H1 (cell line): ENCODE results near the gene RIN3. TPM values are rescaled to one million over a fixed set of nuclear protein-coding genes. Genes with fewer than 3 reads are reported as not detected.

Source experiments
- CTCF ChIA-PET: fragments of 300-600 bp; sonication (Branson Sonifier 250); formaldehyde crosslinking; loops from one replicate; lab custom pipeline; 2021; ENCODE audit not compliant: partially characterized antibody; lab: Charles Lee
- POLR2A ChIA-PET: fragments of 300-600 bp; sonication (Branson Sonifier 250); formaldehyde crosslinking; loops from one replicate; lab custom pipeline; 2021; ENCODE audit warnings: inconsistent platforms; ENCODE audit not compliant: partially characterized antibody; lab: Charles Lee
- DNase-seq, 2 experiments: peaks; one replicate each; pipeline versions ENCODE4 v3.0.0 to v3.0.0-alpha.2; 2010 to 2022; ENCODE audit warnings: low spot score in 2 of 2, low read depth in 1 of 2, mixed read lengths in 1 of 2
- FAIRE-seq: peaks from 2 replicates; lab custom pipeline; 2011; peaks lifted over from hg19 to GRCh38; lab: Jason Lieb, UNC
- H2AFZ ChIP-seq: 2 replicates; pipeline ENCODE4 v1.8.1; 2012; ENCODE audit warnings: low read length, inconsistent platforms
- H2AK5ac ChIP-seq: 2 replicates; pipeline ENCODE4 v1.6.1; 2013; ENCODE audit warnings: low read depth, low read length
- H2BK120ac ChIP-seq: replicated peaks from 2 replicates; pipeline ENCODE3; 2013; ENCODE audit warnings: low read depth, low read length, inconsistent platforms
- H2BK12ac ChIP-seq: 2 replicates; pipeline ENCODE4 v1.6.1; 2013; ENCODE audit warnings: low read depth, low read length
- H2BK15ac ChIP-seq: 2 replicates; pipeline ENCODE4 v1.6.1; 2013; ENCODE audit warnings: low read length
- H2BK20ac ChIP-seq: 2 replicates; pipeline ENCODE4 v1.6.1; 2013; ENCODE audit warnings: low read length
- H2BK5ac ChIP-seq: 2 replicates; pipeline ENCODE4 v1.6.1; 2013; ENCODE audit warnings: low read depth, low read length
- H3K14ac ChIP-seq: 2 replicates; pipeline ENCODE4 v1.6.1; 2013; ENCODE audit warnings: inconsistent platforms; ENCODE audit not compliant: insufficient read length
- H3K18ac ChIP-seq: 2 replicates; pipeline ENCODE4 v1.6.1; 2013; ENCODE audit warnings: low read length; ENCODE audit errors: extremely low read depth
- H3K23ac ChIP-seq: 2 replicates; pipeline ENCODE4 v1.6.1; 2013; ENCODE audit warnings: inconsistent platforms; ENCODE audit not compliant: insufficient read length
- H3K23me2 ChIP-seq: 2 replicates; pipeline ENCODE4 v1.6.1; 2013; ENCODE audit warnings: low read depth, low read length
- H3K27ac ChIP-seq: 2 replicates; pipeline ENCODE4 v1.6.1; 2011; ENCODE audit warnings: low read depth, low read length, inconsistent platforms
- H3K27me3 ChIP-seq, 4 experiments: replicated peaks in 1 of 4; 1 replicate in 1 of 4; 2 replicates in 3 of 4; pipeline versions ENCODE4 v1.6.1 to v1.8.1; 2011 to 2013; ENCODE audit warnings: low read length in 3 of 4, mild to moderate bottlenecking in 3 of 4, inconsistent platforms in 2 of 4, mixed read lengths in 2 of 4, moderate library complexity in 1 of 4; ENCODE audit not compliant: control insufficient read depth in 3 of 4, insufficient read depth in 3 of 4; ENCODE audit errors: extremely low read depth in 1 of 4
- H3K36me3 ChIP-seq, 4 experiments: 2 replicates each; pipeline versions ENCODE4 v1.6.1 to v1.8.1; 2011 to 2013; ENCODE audit warnings: mild to moderate bottlenecking in 4 of 4, low read length in 3 of 4, moderate library complexity in 2 of 4, control low read depth in 1 of 4, inconsistent platforms in 1 of 4; ENCODE audit not compliant: insufficient read depth in 4 of 4, control insufficient read depth in 2 of 4
- H3K4ac ChIP-seq: replicated peaks from 2 replicates; pipeline ENCODE3; 2013; ENCODE audit warnings: low read length, low read depth, mixed read lengths, inconsistent platforms; ENCODE audit not compliant: insufficient read length
- H3K4me1 ChIP-seq, 4 experiments: replicated peaks in 1 of 4; 1 replicate in 1 of 4; 2 replicates in 3 of 4; pipeline versions ENCODE4 v1.6.1 to v1.8.1; 2011 to 2013; ENCODE audit warnings: low read length in 3 of 4, inconsistent platforms in 2 of 4, mixed read lengths in 1 of 4; ENCODE audit not compliant: insufficient read depth in 4 of 4, control insufficient read depth in 3 of 4
- H3K4me2 ChIP-seq, 2 experiments: 2 replicates each; pipeline versions ENCODE4 v1.6.1 to v1.8.1; 2011 to 2013; ENCODE audit warnings: low read depth in 2 of 2, low read length in 2 of 2, control low read depth in 1 of 2, inconsistent platforms in 1 of 2, mild to moderate bottlenecking in 1 of 2; ENCODE audit not compliant: insufficient read depth in 1 of 2
- H3K4me3 ChIP-seq, 4 experiments: fragments of 200-600, 300-600 bp in 1 of 4; sonication (generic), shearing (Covaris generic), sonication (Bioruptor Twin) in 1 of 4; 2 replicates each; pipeline versions ENCODE4 v1.5.1 to v1.8.1; 2011 to 2016; ENCODE audit warnings: low read length in 4 of 4, low read depth in 3 of 4, control low read depth in 2 of 4, inconsistent platforms in 2 of 4, mild to moderate bottlenecking in 2 of 4, mixed read lengths in 1 of 4, moderate library complexity in 1 of 4; ENCODE audit not compliant: insufficient read depth in 2 of 4; ENCODE audit errors: extremely low read depth in 1 of 4
- H3K56ac ChIP-seq: replicated peaks from 2 replicates; pipeline ENCODE3; 2013; ENCODE audit warnings: low read depth, mild to moderate bottlenecking, mixed read lengths, low read length, inconsistent platforms; ENCODE audit not compliant: insufficient read length
- H3K79me1 ChIP-seq: 2 replicates; pipeline ENCODE4 v1.6.1; 2013; ENCODE audit warnings: low read depth, low read length, control low read depth
- H3K79me2 ChIP-seq, 2 experiments: 2 replicates each; pipeline versions ENCODE4 v1.6.1 to v1.8.1; 2012 to 2013; ENCODE audit warnings: low read length in 2 of 2, mild to moderate bottlenecking in 2 of 2, inconsistent platforms in 1 of 2; ENCODE audit not compliant: insufficient read depth in 2 of 2, control insufficient read depth in 1 of 2
- H3K9ac ChIP-seq, 4 experiments: replicated peaks in 1 of 4; 1 replicate in 1 of 4; 2 replicates in 3 of 4; pipeline versions ENCODE4 v1.6.1 to v1.8.1; 2011 to 2013; ENCODE audit warnings: low read depth in 3 of 4, low read length in 3 of 4, control low read depth in 2 of 4, mild to moderate bottlenecking in 2 of 4, moderate library complexity in 2 of 4, inconsistent platforms in 1 of 4; ENCODE audit errors: extremely low read depth in 1 of 4
- H3K9me3 ChIP-seq, 2 experiments: 2 replicates each; pipeline versions ENCODE4 v1.6.1 to v1.8.1; 2012 to 2013; ENCODE audit warnings: mild to moderate bottlenecking in 2 of 2, moderate library complexity in 2 of 2, control low read depth in 1 of 2, inconsistent platforms in 1 of 2, low read depth in 1 of 2, low read length in 1 of 2, mixed read lengths in 1 of 2; ENCODE audit not compliant: insufficient read depth in 2 of 2
- H4K20me1 ChIP-seq, 2 experiments: replicated peaks in 1 of 2; 2 replicates each; pipeline versions ENCODE3 to v1.8.1; 2011 to 2013; ENCODE audit warnings: inconsistent platforms in 2 of 2, low read length in 2 of 2, mild to moderate bottlenecking in 1 of 2; ENCODE audit not compliant: insufficient read depth in 2 of 2, control insufficient read depth in 1 of 2
- H4K5ac ChIP-seq: 2 replicates; pipeline ENCODE4 v1.6.1; 2013; ENCODE audit warnings: low read length, low read depth, mixed read lengths, inconsistent platforms; ENCODE audit not compliant: insufficient read length
- H4K8ac ChIP-seq: 2 replicates; pipeline ENCODE4 v1.8.0; 2013; ENCODE audit warnings: mild to moderate bottlenecking, moderate library complexity, low read length, inconsistent platforms; ENCODE audit not compliant: insufficient read depth; ENCODE audit errors: extremely low read depth
- H4K91ac ChIP-seq: replicated peaks from 2 replicates; pipeline ENCODE3; 2013; ENCODE audit warnings: low read length, mixed read lengths, inconsistent platforms; ENCODE audit not compliant: insufficient read length
- BRCA1 ChIP-seq: IDR thresholded peaks from 2 replicates; pipeline ENCODE4 v1.6.1; 2012; ENCODE audit warnings: low read depth, low read length, improper control_type of control experiment
- WGBS, 2 experiments: shearing (Covaris generic) in 1 of 2; methylation state at CpG; one replicate each; pipeline versions ENCODE4 v1.1.6 to v1.1.7; 2013 to 2015; ENCODE audit warnings: low lambda C conversion rate in 2 of 2, mixed read lengths in 2 of 2, inconsistent platforms in 1 of 2, low coverage in 1 of 2, missing lambda C conversion rate in 1 of 2; ENCODE audit not compliant: insufficient replicate concordance in 2 of 2, insufficient coverage in 1 of 2, insufficient read length in 1 of 2; ENCODE audit errors: extremely low coverage in 1 of 2, missing lambda C conversion rate in 1 of 2; 5-methylcytosine and 5-hydroxymethylcytosine counted together
- polyA plus RNA-seq, 7 experiments: library from polyadenylated mRNA; depleted of rRNA in 3 of 7; stranded (reverse) in 5 of 7; unstranded in 2 of 7; fragments of >200 nt in 5 of 7; fragments of 200-250 nt in 2 of 7; gene quantifications; 1 replicate in 5 of 7; 2 replicates in 1 of 7; 4 replicates in 1 of 7; pipeline versions ENCODE4 v1.2.1 to v1.2.3, GENCODE V29; 2011 to 2013; ENCODE audit warnings: missing spikeins in 2 of 7, mixed read lengths in 2 of 7
- total RNA-seq: library from RNA; stranded (reverse); fragmentation: NEBNext Ultra II Directional; extraction: Animal tissue kit (Norgen Biotek cat#: 25700); gene quantifications from 2 replicates; pipeline ENCODE4 v1.2.1, GENCODE V29; 2021

RIN3 gene
- total and polyA plus RNA-seq, 2 of the 8 experiments (the other 6 are each of a cell fraction or from before 2014, with no cell fraction given) = 0.59 to 1.5 TPM

DNA sequence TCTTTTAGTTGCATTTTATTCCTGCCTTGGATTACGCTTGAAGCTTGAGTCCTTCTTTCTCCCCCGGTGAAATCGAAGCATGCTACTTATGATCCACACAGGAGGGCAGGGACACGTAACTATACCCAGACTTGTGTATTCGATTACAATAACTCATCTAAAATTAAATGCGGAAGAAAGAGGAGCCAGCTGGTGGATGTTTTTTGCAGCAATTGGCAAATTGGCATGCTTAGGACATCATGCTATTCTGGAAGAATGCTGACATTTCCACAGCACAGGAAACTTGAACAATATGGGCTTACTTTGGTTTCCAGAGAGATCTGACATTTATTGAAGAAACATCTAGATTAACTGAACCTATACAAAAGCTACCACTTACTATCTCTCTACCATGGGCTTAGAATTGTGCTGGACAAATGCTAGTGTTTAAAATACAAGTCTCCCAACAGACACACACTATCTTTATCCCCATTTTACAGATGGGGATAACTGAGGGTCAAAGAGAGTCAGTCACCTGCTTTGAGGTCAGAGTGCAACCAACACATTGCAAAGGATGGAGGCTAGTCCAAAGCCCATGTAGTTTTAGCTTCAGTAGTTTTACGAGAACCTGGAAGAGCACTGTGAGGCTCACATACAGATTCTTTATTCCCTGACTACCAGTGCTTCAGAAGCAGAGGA lies 198.5 kb downstream of the RIN3 start:
- no peak overlapping the region for H3K23ac ChIP-seq
- no peaks in the 10 kb centered on the region for H3K27me3 ChIP-seq
- no peak for TF ChIP-seq BRCA1
- TF ChIP-seq, all 59 proteins: peak for 0
- Histone ChIP-seq H3K56ac (no peak overlapping the region), H3K4me2 (no peak overlapping the region), H3K79me1 (no peaks in the 10 kb centered on the region), H3K14ac (no peak overlapping the region), H3K79me2 (no peaks in the 10 kb centered on the region), H3K27ac (no peak overlapping the region), H3K18ac (no peak overlapping the region), H4K5ac (no peak overlapping the region), H2AFZ (no peak overlapping the region), H3K4ac (no peak overlapping the region), H2BK12ac (no peak overlapping the region), H2BK15ac (no peak overlapping the region), H4K20me1 (no peaks in the 10 kb centered on the region), H4K91ac (no peak overlapping the region), H4K8ac (no peak overlapping the region), H3K4me1 (peaks cover 0 to 3% (median 0%) of the 10 kb centered on the region in 4 experiments; a peak in 1 of 7 replicates), H3K36me3 (peaks cover 0 to 21% (median 2%) of the 10 kb centered on the region in 4 experiments; a peak in 4 of 8 replicates), H3K4me3 (no peak overlapping the region), H3K9me3 (no peaks in the 10 kb centered on the region), H3K9ac (no peak overlapping the region), H2BK120ac (no peak overlapping the region), H2BK5ac (no peak overlapping the region), H2AK5ac (no peak overlapping the region), H3K23me2 (no peaks in the 10 kb centered on the region), H2BK20ac (no peak overlapping the region)
- POLR2A ChIA-PET = no interaction called here
- CTCF ChIA-PET = interaction anchor here (0.6 to 4.5 kb wide), 4 partner anchors 13 to 1510 kb away, joined by 3 to 40 read pairs (median 3); no protein-coding TSS in a partner anchor
- DNase-seq (no peak), FAIRE-seq (no peak)
- 94% methylated on average over 7 of the region's 7 CpGs; no CpG with 5 or more reads in 1 of the 2 experiments for WGBS, 2 experiments
